Head of caudate nucleus (tissue), 42 donors: ENCODE measurements around the gene TAS1R3.
"Not testable (repeated sequence)": the region's sequence is repeated elsewhere in the genome, so short reads cannot be mapped to it uniquely, and the experiment has no call there.

Experiments used
- DNase-seq, 42 donors: peaks; one replicate each; pipeline versions ENCODE4 v3.0.0 to v3.0.0-alpha.2; 2020 to 2021; ENCODE audit warnings: mixed read lengths in 7 of 42
- intact Hi-C: fragments of 100-400 bp; cut with DNase I; formaldehyde crosslinking; loops from one replicate; pipeline ENCODE4 v1.15.0; 2022

The TAS1R3 gene

GRCh38 chr1:1358433-1359271, 27.6 kb downstream of the TAS1R3 start, which contains the start of gene MXRA8:
Gene MXRA8, minus strand, starts transcription at chr1:1358555. Its CDS starts 51 bp downstream, at chr1:1358504.
- intact Hi-C loops = no loop called here
- DNase-seq = peak in 8 of 42 donors; percentile 17 to 63 (median 47)

DNA sequence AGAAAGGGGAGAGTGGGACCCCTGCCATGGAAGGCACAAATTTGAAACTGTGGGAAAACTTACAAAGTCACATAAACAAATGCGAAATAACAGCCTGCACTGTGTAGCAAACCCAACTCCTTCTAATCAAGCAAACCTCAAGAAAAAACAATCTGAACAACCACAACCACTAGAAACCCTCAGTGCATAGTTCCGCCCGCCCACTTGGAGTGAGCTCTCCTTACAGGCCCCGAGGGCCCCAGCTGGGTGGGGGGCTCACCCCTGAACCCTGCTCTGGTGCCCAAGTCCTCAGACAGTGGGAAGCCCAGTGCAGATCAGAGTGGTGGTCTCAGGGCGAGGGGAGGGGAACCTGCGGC, 28.2 kb downstream of the TAS1R3 start:
- DNase-seq = no peak
- intact Hi-C loops = no loop called here

DNA sequence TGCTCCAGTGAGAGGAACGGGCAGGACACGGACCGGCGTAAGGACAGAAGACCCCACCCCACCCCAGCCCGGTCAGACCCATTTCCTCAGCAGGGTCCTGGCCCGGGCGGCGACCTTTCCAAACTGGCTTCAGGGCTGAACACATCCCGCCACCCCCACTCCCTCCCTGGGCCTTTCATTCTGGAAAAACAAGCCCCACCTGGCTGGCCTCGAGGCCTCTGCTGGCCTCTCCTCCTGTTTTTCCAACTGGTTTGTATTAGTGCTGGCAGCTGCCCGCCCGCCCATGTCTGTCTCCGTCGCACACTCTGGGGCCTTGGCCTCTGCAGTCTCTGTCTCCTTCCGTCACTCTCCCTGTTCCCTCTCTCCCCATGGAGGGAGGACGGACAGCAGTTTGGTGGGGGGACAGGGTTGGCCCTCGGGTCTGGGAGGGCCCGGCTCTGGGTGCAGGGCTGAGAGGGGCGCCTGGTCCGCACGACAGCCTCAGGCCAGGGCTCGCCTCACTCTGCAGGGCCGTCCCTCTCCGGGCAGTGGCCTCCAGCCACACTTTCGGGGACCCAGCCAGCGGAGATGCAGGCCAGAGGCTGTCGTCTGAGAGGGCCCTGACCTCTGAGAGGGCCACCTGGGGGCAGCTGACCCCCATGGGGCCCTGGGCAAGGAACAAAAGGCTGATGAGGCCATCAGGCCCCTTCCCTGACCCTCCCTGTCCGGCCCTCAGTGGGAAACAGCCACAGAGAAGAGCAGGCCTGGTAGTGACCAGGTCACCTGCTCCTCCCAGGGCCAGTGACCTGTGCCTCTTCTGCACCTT, 28.8 kb downstream of the TAS1R3 start:
- DNase-seq = peak in 2 of 42 donors; percentile 14 to 16
- intact Hi-C loops = no loop called here

DNA sequence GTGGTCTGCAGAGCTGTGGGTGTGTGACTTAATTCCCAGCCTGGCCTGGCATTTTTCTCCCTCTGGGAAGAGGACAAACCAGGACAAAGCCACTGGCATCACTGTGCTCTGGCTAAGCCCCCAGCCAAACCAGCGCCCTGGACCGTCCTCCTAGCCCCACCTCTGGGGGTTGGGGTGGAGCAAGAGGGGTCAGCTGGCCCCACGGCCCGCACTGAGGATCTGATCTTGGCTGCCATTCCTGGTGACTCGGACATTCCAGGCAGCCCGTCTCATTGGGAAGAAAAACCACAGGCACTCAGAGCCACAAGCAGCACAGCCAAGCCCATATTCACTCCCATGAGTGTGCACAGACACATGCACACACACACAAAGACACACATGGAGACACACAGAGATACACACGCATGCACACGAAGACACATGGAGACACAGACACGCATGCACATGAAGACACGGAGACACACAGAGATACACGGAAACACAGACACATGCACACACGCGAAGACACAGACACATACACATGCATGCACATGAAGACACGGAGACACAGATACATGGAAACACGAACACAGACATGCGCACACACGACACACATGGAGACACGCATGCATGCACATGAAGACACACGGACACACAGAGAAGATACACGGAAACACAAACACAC, 29.6 kb downstream of the TAS1R3 start:
- peak in 5 of 42 donors; percentile 15 to 60 (median 43) for DNase-seq
- intact Hi-C loops = no loop called here

- intact Hi-C loops = no loop called here
Observed at GRCh38 chr1:1361233-1361981, 30.3 kb downstream of the TAS1R3 start.

GRCh38 chr1:1361982-1362423, 30.9 kb downstream of the TAS1R3 start:
- intact Hi-C loops = no loop called here
- no peak for DNase-seq

More at GRCh38 chr1:1361233-1361981, 30.3 kb downstream of the TAS1R3 start:
- DNase-seq = peak in 1 of 42 donors; percentile 11

GRCh38 chr1:1364266-1364665, 33.2 kb downstream of the TAS1R3 start:
- intact Hi-C loops = no loop called here
- DNase-seq = no peak

GRCh38 chr1:1365875-1366698, 35.0 kb downstream of the TAS1R3 start:
- intact Hi-C loops = no loop called here
- no peak for DNase-seq

DNA sequence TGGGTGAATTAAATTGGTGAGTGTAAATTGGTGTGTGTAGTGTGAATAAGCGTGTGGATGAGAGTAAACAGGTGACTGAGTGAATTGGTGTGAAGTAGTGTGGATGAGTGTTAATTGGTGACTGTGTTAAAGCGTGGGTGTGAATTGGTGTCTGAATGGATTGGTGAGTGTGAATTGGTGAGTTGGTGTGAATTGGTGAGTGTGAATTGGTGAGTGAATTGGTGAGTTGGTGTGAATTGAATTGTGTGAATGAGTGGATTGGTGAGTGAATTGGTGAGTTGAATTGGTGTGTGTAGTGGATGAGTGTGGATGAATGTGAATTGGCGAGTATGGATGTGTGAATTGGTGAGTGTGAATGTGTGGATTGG, 35.6 kb downstream of the TAS1R3 start:
- DNase-seq = no peak
- intact Hi-C loops = no loop called here

DNA sequence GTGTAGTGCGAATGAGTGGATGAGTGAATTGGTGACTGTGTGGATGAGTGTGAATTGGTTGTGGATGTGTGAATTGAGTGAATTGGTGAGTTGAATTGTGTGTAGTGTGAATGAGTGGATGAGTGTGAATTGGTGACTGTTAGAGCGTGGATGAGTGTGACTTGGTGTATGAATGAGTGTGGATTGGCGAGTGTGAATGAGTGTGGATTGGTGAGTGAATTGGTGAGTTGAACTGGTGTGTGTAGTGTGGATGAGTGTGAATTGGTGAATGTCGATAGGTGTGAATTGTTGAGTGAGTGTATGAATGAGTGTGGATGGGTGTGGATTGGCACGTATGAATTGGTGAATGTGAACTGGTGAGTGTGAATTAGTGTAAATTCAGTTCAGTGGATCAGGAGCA, 36.2 kb downstream of the TAS1R3 start:
- intact Hi-C loops = no loop called here
- DNase-seq = no peak

- DNase-seq, intact Hi-C loops: not testable (repeated sequence)
Observed at GRCh38 chr1:1370094-1370493, 39.0 kb downstream of the TAS1R3 start.

- intact Hi-C loops = no loop called here
- no peak for DNase-seq
Observed at GRCh38 chr1:1370771-1371300, 39.8 kb downstream of the TAS1R3 start.

GRCh38 chr1:1371364-1371745, 40.3 kb downstream of the TAS1R3 start:
- DNase-seq = no peak

GRCh38 chr1:1371746-1372711, 40.9 kb downstream of the TAS1R3 start:
- peak in 38 of 42 donors; percentile 27 to 88 (median 70) for DNase-seq
- intact Hi-C loops = no loop called here

More at GRCh38 chr1:1371364-1371745, 40.3 kb downstream of the TAS1R3 start:
- intact Hi-C loops = no loop called here

GRCh38 chr1:1373051-1373814, 42.2 kb downstream of the TAS1R3 start:
- intact Hi-C loops = no loop called here
- no peak for DNase-seq
